Activated CD8-positive, alpha-beta memory T cell treated with anti-CD3 and anti-CD28 coated beads, Interleukin-2, amount 50 U/mL, for 4 hours (primary cell): ENCODE data around the gene RAMP1.
"Not testable (repeated sequence)": the region's sequence is repeated elsewhere in the genome, so short reads cannot be mapped to it uniquely, and the experiment has no call there.

Experiments used
- DNase-seq: peaks from one replicate; pipeline ENCODE4 v3.0.0-alpha.2; 2020

RAMP1 gene

DNA sequence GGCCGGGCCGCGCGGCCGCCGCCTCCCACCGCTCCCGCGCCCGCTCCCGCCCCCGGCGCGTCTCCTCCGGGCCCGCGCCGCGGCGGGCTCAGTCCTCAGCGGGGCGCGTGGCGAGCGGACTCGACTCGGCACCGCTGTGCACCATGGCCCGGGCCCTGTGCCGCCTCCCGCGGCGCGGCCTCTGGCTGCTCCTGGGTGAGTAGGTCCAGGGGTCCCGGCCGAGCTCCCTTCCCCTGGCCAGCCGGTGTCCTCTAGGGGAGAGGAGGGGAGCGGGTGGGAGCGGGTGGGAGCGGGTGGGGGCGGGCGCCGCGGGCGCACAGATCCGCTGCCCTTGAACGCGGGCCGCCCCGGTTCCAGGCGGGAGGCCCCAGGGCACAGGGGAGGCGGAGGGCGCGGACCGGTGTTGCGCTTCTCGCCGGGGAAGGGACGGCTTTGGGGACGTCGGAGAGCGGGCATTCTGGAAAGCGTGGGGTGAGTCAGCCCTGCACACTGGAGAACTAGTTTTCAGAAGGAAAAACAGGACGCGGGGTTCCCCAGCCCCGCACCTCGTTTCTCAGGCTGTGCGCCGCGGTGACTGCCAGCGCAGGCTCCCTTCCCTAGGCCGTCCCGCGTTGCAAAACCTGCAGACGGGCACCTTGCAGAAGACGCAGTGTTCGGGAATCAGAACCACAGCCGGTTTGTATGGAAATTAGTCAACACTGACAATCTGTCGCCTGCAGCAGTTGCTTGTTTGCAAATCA lies at the start of gene RAMP1:
RAMP1 (plus strand) TSS at position 91 of the 740 bp plus-strand sequence; CDS start at position 144, 53 bp downstream.
- no peak for DNase-seq

DNA sequence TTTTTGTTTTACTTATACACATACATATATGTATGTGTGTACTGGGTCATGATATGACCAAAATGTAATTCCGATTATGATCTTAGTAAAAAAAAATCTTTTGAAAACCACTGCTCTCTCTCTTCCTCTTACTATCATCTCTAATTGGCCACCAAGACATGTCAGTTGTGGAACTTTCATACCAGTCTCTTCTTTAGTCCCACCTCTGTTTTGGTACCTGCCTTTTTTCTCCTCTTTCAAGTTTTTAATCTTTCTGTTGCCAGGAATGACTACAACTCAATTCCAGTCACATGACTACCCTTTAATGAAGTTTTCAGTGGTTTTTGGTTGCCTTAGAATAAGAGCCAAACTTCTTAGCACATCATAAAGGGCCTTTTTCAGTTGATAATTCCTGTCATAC lies 43.8 kb upstream of the RAMP1 start:
- DNase-seq, result no peak

DNA sequence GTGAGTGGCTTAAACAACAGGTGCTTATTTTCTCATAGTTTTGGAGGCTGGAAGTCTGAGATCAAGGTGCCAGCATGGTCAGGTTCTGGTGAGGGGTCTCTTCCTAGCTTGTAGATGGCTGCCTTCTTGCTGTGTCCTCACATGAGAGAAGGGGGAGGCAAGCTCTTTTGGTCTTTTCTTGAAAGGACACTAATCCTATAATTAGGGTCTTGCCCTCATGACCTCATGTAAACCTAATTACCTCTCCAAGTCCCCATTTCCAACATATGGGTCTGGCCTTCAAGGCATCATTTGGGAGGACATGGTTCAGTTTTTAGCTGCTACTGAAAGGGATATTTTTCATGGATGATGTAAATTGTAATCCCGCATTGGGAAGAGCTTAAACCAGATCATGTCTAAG lies 42.9 kb upstream of the RAMP1 start:
- DNase-seq, result no peak

DNA sequence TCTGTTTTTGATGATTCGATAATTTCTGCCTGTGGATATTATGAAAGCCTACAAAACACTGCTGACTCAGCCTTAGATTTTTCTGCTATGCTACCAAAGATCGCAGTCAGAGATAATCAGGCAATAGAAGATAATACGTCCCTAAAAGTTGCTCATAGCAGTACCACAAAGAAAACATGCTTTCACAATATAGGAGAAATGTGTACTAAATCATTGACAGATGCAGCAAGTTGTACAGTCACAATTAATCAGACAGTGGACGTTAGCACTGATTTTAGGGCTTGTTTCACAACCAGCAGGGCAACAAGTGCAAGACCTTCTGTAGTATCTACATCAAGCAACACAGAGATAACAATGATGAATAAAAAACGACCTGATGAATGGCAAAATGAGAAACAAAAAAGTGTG lies 41.4 kb upstream of the RAMP1 start:
- DNase-seq, result no peak

DNA sequence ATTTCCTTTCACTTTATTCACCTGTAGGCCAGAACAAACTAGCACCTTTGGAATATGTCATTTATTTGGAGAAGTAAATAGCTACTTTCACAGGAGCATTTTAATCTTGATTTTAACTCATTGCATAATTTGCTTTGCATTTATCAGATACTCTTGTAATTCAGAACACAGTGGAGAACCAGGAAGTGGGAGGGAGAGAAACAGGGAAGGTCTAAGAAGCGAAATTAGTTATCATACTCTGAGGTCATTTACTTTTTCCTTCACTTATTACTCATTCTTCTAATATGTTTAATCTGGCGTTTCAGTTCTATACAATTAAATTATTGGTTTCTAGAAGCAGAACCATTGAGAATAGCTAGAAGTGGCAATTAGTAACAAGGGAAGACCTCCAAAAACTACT lies 40.2 kb upstream of the RAMP1 start:
- no peak for DNase-seq

DNA sequence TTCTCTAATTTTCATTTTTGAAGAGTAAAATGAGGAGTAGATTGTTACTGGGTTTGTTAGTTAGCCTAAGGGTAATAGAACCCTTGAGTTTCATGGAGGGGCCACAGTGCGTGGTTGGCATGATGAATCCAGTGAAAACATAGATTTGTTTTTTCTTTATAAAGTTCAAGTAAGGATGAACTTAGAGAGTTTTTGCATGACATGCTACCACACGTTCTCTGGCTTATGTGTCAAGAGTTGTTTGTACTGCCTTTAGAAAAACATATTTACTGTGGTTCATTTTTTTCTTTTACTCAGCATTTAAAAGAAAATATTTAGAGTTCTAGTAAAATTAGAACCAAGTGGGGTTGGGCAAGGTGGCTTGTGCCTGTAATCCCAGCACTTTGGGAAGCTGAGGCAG lies 39.0 kb upstream of the RAMP1 start:
- DNase-seq, result no peak

DNA sequence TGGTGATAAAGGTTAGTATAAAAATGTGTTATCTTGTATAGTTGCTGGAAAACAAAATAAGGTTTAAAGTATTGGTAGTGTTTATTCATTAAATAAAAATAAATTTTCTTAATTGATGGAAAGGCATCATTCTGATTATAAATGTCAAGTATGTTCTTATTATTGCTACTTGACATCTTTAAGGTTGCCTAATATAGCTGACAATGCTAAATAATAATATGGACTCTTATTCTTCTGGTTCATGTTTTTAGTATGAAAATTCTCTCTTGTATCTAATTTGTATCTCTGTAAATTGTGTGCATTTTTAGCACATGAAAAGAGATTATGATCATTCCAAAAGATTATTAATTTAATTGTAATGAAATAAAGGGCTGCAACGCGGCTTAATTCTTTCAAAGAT lies 35.9 kb upstream of the RAMP1 start:
- no peak for DNase-seq

DNA sequence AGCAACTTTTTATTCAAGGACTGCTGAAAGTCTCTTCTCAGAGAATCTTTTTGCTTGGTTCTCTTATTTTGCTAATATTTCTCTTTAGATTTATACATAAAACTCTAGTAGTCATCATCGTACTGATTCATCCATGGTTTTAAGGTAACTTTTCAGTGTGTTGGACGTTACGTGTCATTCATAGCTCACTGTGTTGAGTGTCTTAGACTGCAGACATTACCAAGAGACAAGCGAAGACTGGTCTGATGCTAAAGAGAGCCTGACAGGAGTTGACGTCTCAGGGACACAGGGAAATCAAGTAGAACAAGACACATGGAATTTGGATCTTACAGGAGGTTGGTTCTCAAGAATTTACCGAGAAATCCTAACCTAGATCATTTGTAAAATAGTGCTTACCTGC lies 35.3 kb upstream of the RAMP1 start:
- no peak for DNase-seq

DNA sequence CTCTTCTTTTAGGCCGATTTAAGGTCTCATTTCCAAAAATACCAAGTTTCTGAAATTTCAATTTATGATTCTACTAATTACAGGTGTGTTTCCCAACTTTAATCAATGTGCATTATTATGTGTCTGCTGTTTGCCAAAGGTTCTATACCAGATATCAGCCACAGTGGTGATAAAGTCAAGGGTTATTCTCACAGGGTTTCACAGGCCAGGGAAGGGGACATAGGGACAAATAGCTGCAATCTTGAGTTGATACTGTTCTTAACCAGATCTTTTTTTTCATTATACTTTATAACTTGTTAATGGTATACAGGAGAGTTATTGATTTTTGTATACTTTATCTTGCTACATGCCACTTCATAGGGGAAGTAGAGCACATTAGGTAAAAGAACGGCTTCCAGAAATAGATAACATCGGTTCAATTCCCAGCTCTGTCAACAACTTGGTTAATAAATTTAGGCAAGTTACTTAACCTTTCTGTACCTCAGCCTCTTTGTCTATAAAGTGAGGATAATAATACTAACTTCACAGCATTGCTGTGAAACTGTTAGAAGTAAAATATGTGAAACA lies 31.9 kb upstream of the RAMP1 start:
- DNase-seq, result no peak

DNA sequence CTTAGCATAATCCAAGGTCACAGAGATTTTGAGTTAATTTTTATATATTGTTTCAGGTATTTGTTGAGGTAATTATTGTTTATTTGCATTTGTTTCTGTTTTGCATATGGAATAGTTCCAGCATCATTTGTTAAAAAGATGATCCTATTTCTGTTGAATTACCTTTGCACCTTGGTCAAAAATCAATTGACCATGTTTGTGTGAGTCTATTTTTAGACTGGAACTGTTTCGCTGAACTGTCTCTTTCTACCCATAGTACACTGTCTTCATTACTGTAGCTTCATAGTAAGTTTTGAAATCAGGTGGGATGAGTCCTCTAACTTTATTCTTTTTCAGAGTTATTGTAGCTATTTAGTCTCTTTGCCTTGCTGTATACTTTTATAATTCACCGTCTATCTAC lies 28.9 kb upstream of the RAMP1 start:
- DNase-seq, result no peak

DNA sequence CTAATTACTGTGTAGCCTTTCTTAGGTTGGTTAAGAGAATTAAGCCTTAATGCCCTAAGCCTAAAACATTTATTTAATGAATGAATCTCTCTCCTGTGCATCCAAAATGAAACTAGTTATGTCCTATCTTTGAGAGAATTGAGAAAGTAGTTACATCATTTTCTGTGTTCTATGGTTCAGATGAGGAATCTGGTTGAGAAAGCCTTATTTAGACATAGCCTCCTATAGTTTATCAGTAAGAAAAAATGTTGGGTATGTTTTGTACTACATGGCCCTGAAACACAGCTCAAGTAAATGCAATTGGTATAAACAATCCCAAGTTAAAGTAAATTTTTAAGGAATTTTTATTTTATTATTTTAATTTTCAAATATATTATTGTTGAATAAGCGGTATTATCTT lies 25.9 kb upstream of the RAMP1 start:
- no peak for DNase-seq

DNA sequence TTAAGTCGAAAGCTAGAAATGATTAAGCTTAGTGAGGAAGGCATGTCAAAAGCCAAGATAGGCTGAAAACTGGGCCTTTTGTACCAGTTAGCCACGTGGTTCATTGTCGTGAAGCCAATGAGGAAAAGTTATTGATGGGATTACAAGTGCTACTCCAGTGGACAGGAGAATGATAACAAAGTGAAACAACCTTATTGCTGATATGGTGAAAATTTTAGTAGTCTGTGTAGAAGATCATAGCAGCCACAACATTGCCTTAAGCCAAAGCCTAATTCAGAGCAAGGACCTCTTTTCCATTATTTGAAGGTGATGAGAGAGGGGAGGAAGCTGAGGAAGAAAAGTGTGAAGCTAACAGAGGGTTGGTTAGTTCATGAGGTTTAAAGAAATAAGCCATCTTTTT lies 24.1 kb upstream of the RAMP1 start:
- no peak for DNase-seq

DNA sequence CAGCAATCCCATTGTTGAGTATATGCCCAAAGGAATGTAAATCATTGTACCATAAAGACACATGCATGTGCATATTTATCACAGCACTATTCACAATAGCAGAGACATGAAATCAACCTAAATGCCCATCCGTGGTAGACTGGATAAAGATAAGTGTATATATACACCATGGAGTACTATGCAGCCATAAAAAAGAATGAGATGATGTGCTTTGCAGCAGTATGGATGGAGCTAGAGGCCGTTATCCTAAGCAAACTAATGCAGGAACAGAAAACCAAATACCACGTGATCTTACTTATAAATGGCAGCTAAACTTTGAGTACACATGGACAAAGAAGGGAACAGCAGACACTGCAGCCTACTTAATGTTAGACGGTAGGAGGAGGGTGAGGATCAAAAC lies 18.4 kb upstream of the RAMP1 start:
- DNase-seq, result no peak

DNA sequence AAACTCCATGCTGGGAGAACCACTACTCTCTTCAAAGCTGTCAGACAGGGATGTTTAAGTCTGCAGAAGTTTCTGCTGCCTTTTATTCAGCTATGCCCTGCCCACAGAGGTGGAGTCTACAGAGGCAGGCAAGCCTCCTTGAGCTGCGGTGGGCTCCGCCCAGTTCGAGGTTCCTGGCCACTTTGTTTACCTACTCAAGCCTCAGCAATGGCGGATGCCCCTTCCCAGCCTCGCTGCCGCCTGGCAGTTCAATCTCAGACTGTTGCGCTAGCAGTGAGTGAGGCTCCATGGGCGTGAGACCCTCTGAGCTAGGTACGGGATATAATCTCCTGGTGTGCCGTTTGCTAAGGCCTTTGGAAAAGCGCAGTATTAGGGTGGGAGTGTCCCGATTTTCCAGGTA lies 10.5 kb upstream of the RAMP1 start:
- DNase-seq, result not testable (repeated sequence)

DNA sequence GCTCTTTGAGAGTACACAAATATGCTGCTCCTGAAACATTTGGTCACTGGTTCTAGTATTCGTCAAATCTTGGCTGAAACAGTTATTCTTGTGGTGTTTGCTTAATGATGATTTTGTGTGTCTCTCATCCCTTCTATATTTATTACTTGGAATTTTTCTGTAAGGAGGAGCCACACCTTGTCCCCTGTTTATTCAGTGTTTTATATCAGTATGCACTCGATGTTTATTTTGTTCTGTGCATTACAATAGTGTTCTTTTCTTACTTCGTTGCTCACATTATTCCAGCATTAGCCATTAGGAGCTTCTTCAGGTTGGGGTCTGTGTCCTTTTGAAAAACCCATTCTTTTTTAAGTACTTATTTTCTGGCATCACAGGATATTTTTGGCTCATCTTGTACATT lies 5.1 kb upstream of the RAMP1 start:
- DNase-seq, result no peak

DNA sequence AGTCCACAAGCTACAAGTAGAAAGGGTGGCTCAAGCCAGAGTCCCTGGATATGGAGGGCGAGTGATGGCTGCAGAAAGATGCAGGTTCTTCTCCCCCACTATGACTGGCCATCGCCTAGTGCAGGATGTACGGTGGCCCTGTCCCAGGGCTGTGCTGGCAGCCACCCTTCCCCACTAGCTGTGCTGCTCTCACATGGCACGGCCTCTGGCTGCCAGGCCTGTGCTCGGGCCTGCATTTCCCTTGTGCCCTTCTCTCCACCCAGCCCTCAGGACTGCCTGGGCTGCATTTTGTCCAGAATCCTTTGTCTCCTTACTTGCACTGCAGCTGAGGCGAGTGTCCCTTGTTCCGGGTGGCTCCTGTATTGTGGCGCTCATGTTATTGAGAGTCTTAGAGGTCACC lies 1.6 kb upstream of the RAMP1 start:
- no peak for DNase-seq

DNA sequence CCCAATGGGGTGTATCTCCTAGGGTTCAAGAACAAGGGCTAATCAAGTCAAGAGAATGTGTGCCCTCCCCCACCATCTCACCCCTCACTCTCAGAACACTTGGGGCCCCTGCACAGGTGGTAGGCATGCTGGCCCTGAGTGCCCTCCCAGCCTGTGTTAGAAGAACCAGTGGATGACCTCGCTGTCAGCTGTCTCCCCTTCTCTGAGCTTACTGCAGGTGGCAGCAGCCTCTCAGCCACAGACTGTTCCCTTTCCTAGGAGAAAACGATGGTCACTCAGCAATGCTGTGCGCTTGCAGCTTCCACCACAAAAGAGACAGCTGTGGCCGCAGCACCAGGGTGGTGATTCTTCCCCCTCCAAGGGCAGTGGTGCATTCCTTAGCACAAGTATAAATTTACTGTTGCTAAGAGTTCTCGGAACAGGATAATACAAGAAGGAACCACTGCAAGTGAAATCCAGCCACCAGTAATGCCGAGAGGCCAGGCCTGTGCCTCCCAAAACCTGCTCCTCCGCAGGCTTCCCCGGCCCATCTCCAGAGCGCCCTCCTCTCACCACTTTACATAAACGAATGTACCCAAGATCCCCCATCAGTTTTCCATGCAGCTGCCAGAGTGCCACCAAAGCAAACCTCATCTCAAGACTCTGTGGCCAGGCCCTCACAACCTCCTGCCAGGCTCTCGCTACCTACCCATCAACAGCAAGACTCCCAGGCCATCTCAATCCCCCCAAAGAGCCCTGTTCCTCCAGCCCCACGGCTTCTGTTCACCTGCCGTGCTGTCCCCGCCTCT lies 935 bp upstream of the RAMP1 start:
- DNase-seq, result no peak

DNA sequence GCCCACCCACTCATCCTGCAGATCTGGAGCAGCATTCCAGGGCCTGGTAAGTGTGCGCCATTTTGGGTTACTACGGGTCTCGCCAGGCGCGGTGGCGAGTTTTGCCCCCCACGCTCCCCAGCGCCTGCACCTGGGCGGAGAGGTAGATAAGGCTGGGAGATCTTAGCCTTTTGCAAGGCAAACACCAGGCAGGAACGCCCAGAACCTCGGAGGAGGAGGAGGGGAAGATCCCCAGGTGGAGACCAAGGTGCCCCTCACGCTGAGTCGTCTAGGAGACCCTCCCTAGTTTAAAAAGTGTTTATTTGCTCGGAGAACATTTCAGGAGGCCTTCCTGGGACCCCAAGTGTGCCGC lies 365 bp upstream of the RAMP1 start:
- DNase-seq, result no peak

DNA sequence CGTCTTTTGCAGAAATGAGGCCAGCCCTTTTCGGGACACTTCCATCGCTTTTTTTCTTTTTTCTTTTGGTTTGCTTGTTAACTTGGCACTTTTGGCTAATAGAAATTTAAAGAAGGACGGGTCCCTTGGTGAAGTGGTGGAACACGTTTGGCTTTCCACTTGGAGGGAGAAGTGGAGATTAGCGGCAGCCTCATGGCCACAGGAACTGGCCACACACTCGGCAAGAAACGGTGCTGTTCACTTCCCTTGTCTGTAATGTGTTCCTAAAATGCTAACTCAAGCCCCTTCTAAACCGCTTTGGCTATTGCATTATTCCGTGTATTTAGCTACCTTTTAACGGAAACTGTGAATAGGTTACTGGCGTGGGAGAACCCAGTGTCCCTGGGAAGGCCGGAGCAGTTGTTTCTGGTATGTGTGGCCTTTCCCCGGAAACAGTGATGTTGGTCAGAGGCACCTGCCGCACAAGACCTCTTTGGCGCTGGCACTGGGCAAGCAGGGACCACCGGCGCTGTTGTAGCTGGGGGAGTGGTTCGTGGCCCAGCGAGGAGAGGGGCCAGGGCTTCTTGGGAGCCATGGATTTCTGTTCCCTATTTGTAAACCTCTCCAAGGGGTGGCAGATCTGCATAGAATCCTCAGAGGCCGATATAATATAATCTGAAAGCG lies 981 bp downstream of the RAMP1 start:
- DNase-seq, result no peak

DNA sequence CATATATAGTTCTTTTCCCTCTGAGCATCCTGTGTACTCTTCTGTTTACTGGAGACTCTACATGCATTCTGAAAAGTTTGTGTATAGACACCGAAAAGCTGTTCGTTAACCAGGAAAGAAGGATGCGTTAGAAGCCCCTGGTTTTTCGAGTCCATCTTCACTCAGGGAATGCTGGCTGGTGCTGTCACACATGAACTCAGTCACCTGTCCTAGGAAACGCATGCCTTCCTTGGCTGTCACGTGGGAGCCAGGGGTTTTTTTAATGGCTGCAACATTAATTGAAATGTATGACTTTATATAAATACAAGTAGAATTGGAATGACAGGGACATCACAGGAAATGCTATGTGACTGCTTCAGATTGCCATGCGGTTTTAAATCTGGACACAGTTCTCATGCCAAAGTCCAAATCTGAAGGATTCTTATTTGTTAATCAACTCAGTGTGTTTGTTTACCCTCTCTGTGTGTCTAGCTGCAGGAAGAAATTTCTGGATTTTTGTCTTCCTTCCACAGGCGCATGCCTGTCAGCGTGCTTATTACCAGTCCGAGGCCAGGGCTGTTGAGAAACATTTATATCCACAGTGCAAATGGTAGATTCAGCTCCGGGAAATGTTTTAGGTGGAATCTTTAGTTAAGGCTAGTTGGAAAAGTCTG lies 2.6 kb downstream of the RAMP1 start:
- DNase-seq, result no peak

DNA sequence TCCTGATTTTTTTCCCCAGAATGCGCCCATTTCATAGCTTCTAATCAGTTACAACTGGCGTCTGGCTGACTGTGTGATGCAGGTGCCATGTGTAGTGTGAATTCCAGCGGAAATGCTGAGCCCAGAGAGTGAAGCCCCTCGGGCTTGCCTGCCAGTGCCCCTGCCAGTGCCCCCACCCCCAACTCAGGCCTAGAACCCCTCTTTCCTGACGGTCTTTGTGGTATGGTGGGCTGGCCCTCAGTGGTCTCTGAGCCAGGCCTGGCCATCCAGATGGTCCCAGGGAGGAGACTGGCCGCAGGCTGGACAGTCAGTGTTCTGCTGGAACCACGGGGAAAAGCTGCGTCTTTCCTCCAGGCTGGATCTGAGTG lies 3.1 kb downstream of the RAMP1 start:
- no peak for DNase-seq

DNA sequence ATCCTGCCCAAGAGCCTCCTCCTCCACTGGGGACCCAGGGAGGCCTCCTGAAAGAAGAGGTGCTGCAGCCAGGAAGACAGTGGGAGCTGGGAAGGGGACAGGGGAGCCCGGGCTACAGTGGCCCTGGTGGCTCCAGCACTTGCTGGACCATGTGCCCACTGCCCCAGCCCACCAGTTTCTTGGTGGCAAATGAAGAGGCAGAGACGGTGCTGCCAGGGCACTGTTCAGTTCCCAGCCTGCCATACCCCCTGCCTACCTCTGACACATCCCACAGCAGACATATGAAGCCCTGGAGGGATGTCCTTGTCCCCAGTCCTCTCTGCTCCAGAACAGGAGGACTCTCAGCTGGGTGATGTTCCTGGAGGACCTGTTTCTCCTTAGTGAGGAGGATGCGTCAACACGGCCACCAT lies 3.7 kb downstream of the RAMP1 start:
- DNase-seq, result no peak

DNA sequence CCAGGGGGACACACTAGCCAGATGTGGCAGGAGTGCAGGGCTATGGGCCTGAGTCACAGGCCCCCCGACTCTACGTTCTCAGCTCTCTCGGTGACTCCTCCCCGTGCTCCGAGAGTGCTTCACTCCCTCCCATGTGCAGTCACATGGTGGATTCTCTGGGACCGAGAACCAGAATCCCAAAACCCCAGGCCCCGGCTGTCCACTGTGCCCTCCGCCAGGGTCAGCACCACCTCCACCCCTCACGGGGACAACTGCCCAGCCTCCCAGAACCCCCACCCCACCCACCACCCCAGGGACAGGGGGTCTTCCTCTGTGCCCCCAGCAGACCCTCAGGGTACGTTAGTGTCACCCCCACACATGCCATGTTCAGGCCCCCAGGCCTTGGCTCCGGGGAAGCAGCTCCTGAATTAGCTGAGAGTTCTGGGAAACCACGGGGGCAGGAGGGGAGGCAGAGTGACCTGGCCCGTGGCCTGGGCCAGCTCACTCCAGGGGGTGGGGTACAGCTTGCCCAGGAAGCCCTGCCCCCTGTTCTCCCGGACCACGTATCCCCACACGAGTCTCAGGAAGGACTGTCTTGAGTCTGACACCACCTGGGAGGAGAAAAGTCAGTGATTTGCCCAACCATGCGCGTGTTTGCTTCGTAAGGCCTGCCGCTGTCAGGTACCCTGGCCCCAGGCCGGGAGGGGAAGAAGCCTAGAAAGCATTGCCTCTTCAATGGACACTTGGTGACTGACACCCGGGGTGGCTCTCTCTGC lies 4.4 kb downstream of the RAMP1 start:
- DNase-seq, result no peak
